ENCODE data around the gene SH3PXD2A.

Gene SH3PXD2A

GRCh38 chr10:103633846-103634245 is 221.5 kb downstream of the SH3PXD2A start:
- TF ChIP-seq, protein P1, sequence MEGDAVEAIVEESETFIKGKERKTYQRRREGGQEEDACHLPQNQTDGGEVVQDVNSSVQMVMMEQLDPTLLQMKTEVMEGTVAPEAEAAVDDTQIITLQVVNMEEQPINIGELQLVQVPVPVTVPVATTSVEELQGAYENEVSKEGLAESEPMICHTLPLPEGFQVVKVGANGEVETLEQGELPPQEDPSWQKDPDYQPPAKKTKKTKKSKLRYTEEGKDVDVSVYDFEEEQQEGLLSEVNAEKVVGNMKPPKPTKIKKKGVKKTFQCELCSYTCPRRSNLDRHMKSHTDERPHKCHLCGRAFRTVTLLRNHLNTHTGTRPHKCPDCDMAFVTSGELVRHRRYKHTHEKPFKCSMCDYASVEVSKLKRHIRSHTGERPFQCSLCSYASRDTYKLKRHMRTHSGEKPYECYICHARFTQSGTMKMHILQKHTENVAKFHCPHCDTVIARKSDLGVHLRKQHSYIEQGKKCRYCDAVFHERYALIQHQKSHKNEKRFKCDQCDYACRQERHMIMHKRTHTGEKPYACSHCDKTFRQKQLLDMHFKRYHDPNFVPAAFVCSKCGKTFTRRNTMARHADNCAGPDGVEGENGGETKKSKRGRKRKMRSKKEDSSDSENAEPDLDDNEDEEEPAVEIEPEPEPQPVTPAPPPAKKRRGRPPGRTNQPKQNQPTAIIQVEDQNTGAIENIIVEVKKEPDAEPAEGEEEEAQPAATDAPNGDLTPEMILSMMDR (IDR thresholded peaks at IDR 0.05), result no peak

GRCh38 chr10:103632247-103632642 is 223.1 kb downstream of the SH3PXD2A start:
- TF ChIP-seq, protein P1 (IDR thresholded peaks at IDR 0.05), result no peak

DNA sequence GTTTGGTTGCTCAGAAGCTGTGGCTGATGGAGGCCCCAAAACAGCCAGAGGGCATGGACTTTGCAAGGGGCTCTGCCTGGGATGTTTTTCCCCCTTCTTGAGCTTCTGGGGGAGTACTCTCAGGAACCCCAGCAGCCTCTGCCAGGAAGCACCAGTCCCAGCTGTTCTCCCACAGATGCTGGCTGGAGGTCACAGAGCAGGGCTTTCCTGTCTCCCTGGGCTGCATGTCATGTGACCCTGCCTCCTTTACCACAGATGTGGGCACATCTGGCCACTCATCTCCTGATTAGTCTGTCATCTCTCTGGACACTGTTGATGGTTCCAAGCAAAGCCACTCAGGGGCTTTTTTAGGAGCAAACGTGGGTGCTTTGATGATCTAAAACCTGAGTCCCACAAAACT is 225.2 kb downstream of the SH3PXD2A start:
- TF ChIP-seq, protein P1 (IDR thresholded peaks at IDR 0.05), result no peak

DNA sequence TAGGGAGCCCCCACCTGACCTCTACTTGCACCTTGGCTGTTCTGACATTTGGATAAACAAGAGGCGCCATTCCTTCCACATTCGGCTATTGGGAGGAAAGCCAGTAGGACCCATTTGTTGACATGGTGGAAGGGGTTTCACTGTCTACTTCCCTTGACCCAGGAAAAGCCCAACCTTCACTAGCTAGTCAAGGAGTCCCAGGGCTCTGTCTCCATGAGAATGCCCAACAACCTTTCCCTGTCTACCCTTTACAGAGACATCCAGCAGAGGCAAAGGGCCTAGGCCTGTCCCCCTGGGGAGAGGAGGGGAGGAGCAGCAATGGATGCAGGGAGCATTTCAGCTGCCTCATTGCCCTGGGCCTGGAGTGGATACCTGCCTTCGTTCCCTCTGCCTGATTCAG is 225.8 kb downstream of the SH3PXD2A start:
- TF ChIP-seq, protein P1 (IDR thresholded peaks at IDR 0.05), result no peak

DNA sequence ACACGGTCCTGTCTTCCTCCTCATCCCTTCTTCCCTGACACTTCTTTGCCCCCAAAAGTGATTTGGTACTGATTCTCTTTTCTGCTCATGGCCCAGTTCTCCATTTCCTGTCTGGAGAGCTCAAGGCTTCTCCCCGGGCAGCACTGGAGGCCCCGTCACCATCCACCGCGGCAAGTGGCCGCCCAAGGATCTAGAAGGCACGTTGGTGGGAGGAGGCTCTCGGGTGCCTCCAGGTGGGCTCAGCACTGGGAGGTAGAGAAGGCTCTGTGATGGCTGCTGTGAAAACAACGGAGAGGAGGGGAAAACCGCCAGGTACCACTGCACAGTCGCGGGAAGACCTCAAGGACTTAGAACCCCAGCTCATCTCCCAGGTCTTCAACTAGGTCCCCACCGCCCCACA is 227.5 kb downstream of the SH3PXD2A start:
- TF ChIP-seq, protein P1 (IDR thresholded peaks at IDR 0.05), result no peak

- TF ChIP-seq, protein P1 (IDR thresholded peaks at IDR 0.05), result no peak
Measured at GRCh38 chr10:103627111-103627892, 228.1 kb downstream of the SH3PXD2A start.

DNA sequence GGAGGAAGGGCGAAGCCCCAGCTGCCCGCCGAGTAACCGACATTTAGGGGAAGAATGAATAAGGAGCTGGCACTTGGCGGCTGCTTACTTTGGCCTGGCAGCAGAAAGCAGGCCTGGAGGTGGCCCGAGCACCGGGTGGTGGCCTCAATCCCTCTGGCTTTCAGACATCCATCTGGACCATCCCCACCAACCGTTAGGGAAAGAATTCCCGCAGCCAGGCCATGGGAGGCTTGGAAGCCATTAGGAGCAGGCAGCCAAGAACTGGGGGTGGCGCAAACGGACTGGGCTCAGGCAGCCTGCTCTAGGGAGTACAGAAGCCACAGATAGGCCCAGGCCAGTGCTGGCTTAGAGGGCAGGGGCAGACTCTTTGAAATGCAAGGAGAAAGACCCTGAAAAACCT is 229.2 kb downstream of the SH3PXD2A start:
- TF ChIP-seq, protein P1 (IDR thresholded peaks at IDR 0.05), result no peak
